Choroid plexus epithelial cell (primary cell): ENCODE data around the gene KCNK6.
"Not testable (repeated sequence)": the region's sequence is repeated elsewhere in the genome, so short reads cannot be mapped to it uniquely, and the experiment has no call there.

Experiments used
- DNase-seq: peaks from one replicate; pipeline ENCODE4 v3.0.0-alpha.2; 2010; ENCODE audit warnings: low read depth
- H3K4me3 ChIP-seq: 2 replicates; pipeline ENCODE4 v1.5.1; 2011; ENCODE audit warnings: low read depth, mild to moderate bottlenecking, control low read depth, low read length, moderate library complexity
- CTCF ChIP-seq: conservative IDR thresholded peaks from 2 replicates; pipeline ENCODE4 v1.5.1; 2011; ENCODE audit warnings: low read depth, mild to moderate bottlenecking, control low read depth, inconsistent platforms, low read length, moderate library complexity

The KCNK6 gene

GRCh38 chr19:38362076-38362945, 42.7 kb downstream of the KCNK6 start:
- DNase-seq = peak; percentile 57
- H3K4me3 ChIP-seq = peak overlapping the region; percentile 62
- TF ChIP-seq CTCF = no peak

- DNase-seq = not testable (repeated sequence)
Observed at GRCh38 chr19:38362946-38363688, 43.5 kb downstream of the KCNK6 start.

GRCh38 chr19:38367041-38367440, 47.4 kb downstream of the KCNK6 start:
- H3K4me3 ChIP-seq = no peak overlapping the region
- no peak for DNase-seq
- TF ChIP-seq CTCF = no peak

More at GRCh38 chr19:38362946-38363688, 43.5 kb downstream of the KCNK6 start:
- not testable (repeated sequence) for H3K4me3 ChIP-seq

GRCh38 chr19:38369584-38369983, 49.9 kb downstream of the KCNK6 start:
- TF ChIP-seq CTCF = no peak
- H3K4me3 ChIP-seq = no peak overlapping the region
- no peak for DNase-seq

GRCh38 chr19:38370299-38370698, 50.7 kb downstream of the KCNK6 start:
- DNase-seq = no peak
- H3K4me3 ChIP-seq = no peak overlapping the region
- TF ChIP-seq CTCF = no peak

GRCh38 chr19:38371081-38371480, 51.4 kb downstream of the KCNK6 start:
- no peak for DNase-seq
- H3K4me3 ChIP-seq = no peak overlapping the region
- no peak for TF ChIP-seq CTCF

GRCh38 chr19:38373907-38374331, 54.3 kb downstream of the KCNK6 start:
- no peak for DNase-seq
- H3K4me3 ChIP-seq = peak overlapping the region; percentile 91
- TF ChIP-seq CTCF = no peak
